H1 (cell line): Measurements from ENCODE around the gene CEP41. TPM values are rescaled to one million over a fixed set of nuclear protein-coding genes. Genes with fewer than 3 reads are reported as not detected.

ENCODE experiments used
- CTCF ChIA-PET: fragments of 300-600 bp; sonication (Branson Sonifier 250); formaldehyde crosslinking; loops from one replicate; lab custom pipeline; 2021; ENCODE audit not compliant: partially characterized antibody; lab: Charles Lee
- POLR2A ChIA-PET: fragments of 300-600 bp; sonication (Branson Sonifier 250); formaldehyde crosslinking; loops from one replicate; lab custom pipeline; 2021; ENCODE audit warnings: inconsistent platforms; ENCODE audit not compliant: partially characterized antibody; lab: Charles Lee
- DNase-seq, 2 experiments: peaks; one replicate each; pipeline versions ENCODE4 v3.0.0 to v3.0.0-alpha.2; 2010 to 2022; ENCODE audit warnings: low spot score in 2 of 2, low read depth in 1 of 2, mixed read lengths in 1 of 2
- FAIRE-seq: peaks from 2 replicates; lab custom pipeline; 2011; peaks lifted over from hg19 to GRCh38; lab: Jason Lieb, UNC
- H2AFZ ChIP-seq: 2 replicates; pipeline ENCODE4 v1.8.1; 2012; ENCODE audit warnings: low read length, inconsistent platforms
- H2AK5ac ChIP-seq: 2 replicates; pipeline ENCODE4 v1.6.1; 2013; ENCODE audit warnings: low read depth, low read length
- H2BK120ac ChIP-seq: replicated peaks from 2 replicates; pipeline ENCODE3; 2013; ENCODE audit warnings: low read depth, low read length, inconsistent platforms
- H2BK12ac ChIP-seq: 2 replicates; pipeline ENCODE4 v1.6.1; 2013; ENCODE audit warnings: low read depth, low read length
- H2BK15ac ChIP-seq: 2 replicates; pipeline ENCODE4 v1.6.1; 2013; ENCODE audit warnings: low read length
- H2BK20ac ChIP-seq: 2 replicates; pipeline ENCODE4 v1.6.1; 2013; ENCODE audit warnings: low read length
- H2BK5ac ChIP-seq: 2 replicates; pipeline ENCODE4 v1.6.1; 2013; ENCODE audit warnings: low read depth, low read length
- H3K14ac ChIP-seq: 2 replicates; pipeline ENCODE4 v1.6.1; 2013; ENCODE audit warnings: inconsistent platforms; ENCODE audit not compliant: insufficient read length
- H3K18ac ChIP-seq: 2 replicates; pipeline ENCODE4 v1.6.1; 2013; ENCODE audit warnings: low read length; ENCODE audit errors: extremely low read depth
- H3K23ac ChIP-seq: 2 replicates; pipeline ENCODE4 v1.6.1; 2013; ENCODE audit warnings: inconsistent platforms; ENCODE audit not compliant: insufficient read length
- H3K23me2 ChIP-seq: 2 replicates; pipeline ENCODE4 v1.6.1; 2013; ENCODE audit warnings: low read depth, low read length
- H3K27ac ChIP-seq: 2 replicates; pipeline ENCODE4 v1.6.1; 2011; ENCODE audit warnings: low read depth, low read length, inconsistent platforms
- H3K27me3 ChIP-seq, 4 experiments: replicated peaks in 1 of 4; 1 replicate in 1 of 4; 2 replicates in 3 of 4; pipeline versions ENCODE4 v1.6.1 to v1.8.1; 2011 to 2013; ENCODE audit warnings: low read length in 3 of 4, mild to moderate bottlenecking in 3 of 4, inconsistent platforms in 2 of 4, mixed read lengths in 2 of 4, moderate library complexity in 1 of 4; ENCODE audit not compliant: control insufficient read depth in 3 of 4, insufficient read depth in 3 of 4; ENCODE audit errors: extremely low read depth in 1 of 4
- H3K36me3 ChIP-seq, 4 experiments: 2 replicates each; pipeline versions ENCODE4 v1.6.1 to v1.8.1; 2011 to 2013; ENCODE audit warnings: mild to moderate bottlenecking in 4 of 4, low read length in 3 of 4, moderate library complexity in 2 of 4, control low read depth in 1 of 4, inconsistent platforms in 1 of 4; ENCODE audit not compliant: insufficient read depth in 4 of 4, control insufficient read depth in 2 of 4
- H3K4ac ChIP-seq: replicated peaks from 2 replicates; pipeline ENCODE3; 2013; ENCODE audit warnings: low read length, low read depth, mixed read lengths, inconsistent platforms; ENCODE audit not compliant: insufficient read length
- H3K4me1 ChIP-seq, 4 experiments: replicated peaks in 1 of 4; 1 replicate in 1 of 4; 2 replicates in 3 of 4; pipeline versions ENCODE4 v1.6.1 to v1.8.1; 2011 to 2013; ENCODE audit warnings: low read length in 3 of 4, inconsistent platforms in 2 of 4, mixed read lengths in 1 of 4; ENCODE audit not compliant: insufficient read depth in 4 of 4, control insufficient read depth in 3 of 4
- H3K4me2 ChIP-seq, 2 experiments: 2 replicates each; pipeline versions ENCODE4 v1.6.1 to v1.8.1; 2011 to 2013; ENCODE audit warnings: low read depth in 2 of 2, low read length in 2 of 2, control low read depth in 1 of 2, inconsistent platforms in 1 of 2, mild to moderate bottlenecking in 1 of 2; ENCODE audit not compliant: insufficient read depth in 1 of 2
- H3K4me3 ChIP-seq, 4 experiments: fragments of 200-600, 300-600 bp in 1 of 4; sonication (generic), shearing (Covaris generic), sonication (Bioruptor Twin) in 1 of 4; 2 replicates each; pipeline versions ENCODE4 v1.5.1 to v1.8.1; 2011 to 2016; ENCODE audit warnings: low read length in 4 of 4, low read depth in 3 of 4, control low read depth in 2 of 4, inconsistent platforms in 2 of 4, mild to moderate bottlenecking in 2 of 4, mixed read lengths in 1 of 4, moderate library complexity in 1 of 4; ENCODE audit not compliant: insufficient read depth in 2 of 4; ENCODE audit errors: extremely low read depth in 1 of 4
- H3K56ac ChIP-seq: replicated peaks from 2 replicates; pipeline ENCODE3; 2013; ENCODE audit warnings: low read depth, mild to moderate bottlenecking, mixed read lengths, low read length, inconsistent platforms; ENCODE audit not compliant: insufficient read length
- H3K79me1 ChIP-seq: 2 replicates; pipeline ENCODE4 v1.6.1; 2013; ENCODE audit warnings: low read depth, low read length, control low read depth
- H3K79me2 ChIP-seq, 2 experiments: 2 replicates each; pipeline versions ENCODE4 v1.6.1 to v1.8.1; 2012 to 2013; ENCODE audit warnings: low read length in 2 of 2, mild to moderate bottlenecking in 2 of 2, inconsistent platforms in 1 of 2; ENCODE audit not compliant: insufficient read depth in 2 of 2, control insufficient read depth in 1 of 2
- H3K9ac ChIP-seq, 4 experiments: replicated peaks in 1 of 4; 1 replicate in 1 of 4; 2 replicates in 3 of 4; pipeline versions ENCODE4 v1.6.1 to v1.8.1; 2011 to 2013; ENCODE audit warnings: low read depth in 3 of 4, low read length in 3 of 4, control low read depth in 2 of 4, mild to moderate bottlenecking in 2 of 4, moderate library complexity in 2 of 4, inconsistent platforms in 1 of 4; ENCODE audit errors: extremely low read depth in 1 of 4
- H3K9me3 ChIP-seq, 2 experiments: 2 replicates each; pipeline versions ENCODE4 v1.6.1 to v1.8.1; 2012 to 2013; ENCODE audit warnings: mild to moderate bottlenecking in 2 of 2, moderate library complexity in 2 of 2, control low read depth in 1 of 2, inconsistent platforms in 1 of 2, low read depth in 1 of 2, low read length in 1 of 2, mixed read lengths in 1 of 2; ENCODE audit not compliant: insufficient read depth in 2 of 2
- H4K20me1 ChIP-seq, 2 experiments: replicated peaks in 1 of 2; 2 replicates each; pipeline versions ENCODE3 to v1.8.1; 2011 to 2013; ENCODE audit warnings: inconsistent platforms in 2 of 2, low read length in 2 of 2, mild to moderate bottlenecking in 1 of 2; ENCODE audit not compliant: insufficient read depth in 2 of 2, control insufficient read depth in 1 of 2
- H4K5ac ChIP-seq: 2 replicates; pipeline ENCODE4 v1.6.1; 2013; ENCODE audit warnings: low read length, low read depth, mixed read lengths, inconsistent platforms; ENCODE audit not compliant: insufficient read length
- H4K8ac ChIP-seq: 2 replicates; pipeline ENCODE4 v1.8.0; 2013; ENCODE audit warnings: mild to moderate bottlenecking, moderate library complexity, low read length, inconsistent platforms; ENCODE audit not compliant: insufficient read depth; ENCODE audit errors: extremely low read depth
- H4K91ac ChIP-seq: replicated peaks from 2 replicates; pipeline ENCODE3; 2013; ENCODE audit warnings: low read length, mixed read lengths, inconsistent platforms; ENCODE audit not compliant: insufficient read length
- CEBPB ChIP-seq: IDR thresholded peaks from 2 replicates; pipeline ENCODE4 v1.6.1; 2012; ENCODE audit warnings: low read depth, low read length
- JUN ChIP-seq: IDR thresholded peaks from 2 replicates; pipeline ENCODE4 v1.6.1; 2011; ENCODE audit warnings: low read depth, mild to moderate bottlenecking, improper control_type of control experiment, low read length
- WGBS, 2 experiments: shearing (Covaris generic) in 1 of 2; methylation state at CpG; one replicate each; pipeline versions ENCODE4 v1.1.6 to v1.1.7; 2013 to 2015; ENCODE audit warnings: low lambda C conversion rate in 2 of 2, mixed read lengths in 2 of 2, inconsistent platforms in 1 of 2, low coverage in 1 of 2, missing lambda C conversion rate in 1 of 2; ENCODE audit not compliant: insufficient replicate concordance in 2 of 2, insufficient coverage in 1 of 2, insufficient read length in 1 of 2; ENCODE audit errors: extremely low coverage in 1 of 2, missing lambda C conversion rate in 1 of 2; 5-methylcytosine and 5-hydroxymethylcytosine counted together
- polyA plus RNA-seq, 7 experiments: library from polyadenylated mRNA; depleted of rRNA in 3 of 7; stranded (reverse) in 5 of 7; unstranded in 2 of 7; fragments of >200 nt in 5 of 7; fragments of 200-250 nt in 2 of 7; gene quantifications; 1 replicate in 5 of 7; 2 replicates in 1 of 7; 4 replicates in 1 of 7; pipeline versions ENCODE4 v1.2.1 to v1.2.3, GENCODE V29; 2011 to 2013; ENCODE audit warnings: missing spikeins in 2 of 7, mixed read lengths in 2 of 7
- total RNA-seq: library from RNA; stranded (reverse); fragmentation: NEBNext Ultra II Directional; extraction: Animal tissue kit (Norgen Biotek cat#: 25700); gene quantifications from 2 replicates; pipeline ENCODE4 v1.2.1, GENCODE V29; 2021

CEP41 gene
- total and polyA plus RNA-seq, 2 of the 8 experiments (the other 6 are each of a cell fraction or from before 2014, with no cell fraction given): 9.3 to 12.8 TPM

DNA sequence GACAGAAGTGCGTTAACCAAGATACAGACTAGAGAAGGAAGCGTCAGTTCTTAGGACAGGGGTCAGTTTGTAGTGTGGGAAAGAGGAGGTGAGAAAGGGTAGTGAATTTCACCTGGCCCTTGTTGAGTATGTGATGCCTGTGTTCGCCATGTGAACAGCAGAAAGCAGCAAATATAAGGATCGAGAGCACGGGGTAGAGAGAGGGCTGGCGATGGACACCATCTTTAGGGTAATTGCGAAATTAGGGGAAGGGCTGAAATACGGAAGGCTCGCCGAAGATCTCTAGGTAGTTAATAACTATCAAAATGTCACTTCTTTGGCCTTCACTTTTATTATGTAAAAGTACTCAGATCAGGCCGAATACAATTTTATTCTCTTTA is 44.9 kb upstream of the CEP41 start:
- Histone ChIP-seq H4K91ac (peak overlapping the region; percentile 89), H3K4me1 (peaks cover 0 to 10% (median 5%) of the 10 kb centered on the region in 4 experiments; a peak in 6 of 7 replicates), H4K20me1 (no peaks in the 10 kb centered on the region), H2BK120ac (no peak overlapping the region), H3K27ac (no peak overlapping the region), H2BK15ac (peak overlapping the region; percentile 99), H3K79me1 (peaks cover 4% of the 10 kb centered on the region; the same call in 1 of the 2 replicates), H2BK20ac (peak overlapping the region; percentile 90; the same call in 1 of the 2 replicates), H3K18ac (no peak overlapping the region), H2AFZ (peak overlapping the region; percentile 98), H3K4me3 (peak overlapping the region in 2 of 4 experiments; percentile 10 to 75; a peak in 4 of 8 replicates), H4K5ac (no peak overlapping the region), H3K27me3 (peaks cover 0 to 4% (median 0%) of the 10 kb centered on the region in 4 experiments; a peak in 2 of 7 replicates), H3K9ac (no peak overlapping the region), H3K4me2 (peak overlapping the region in 1 of 2 experiments; percentile 87; a peak in 3 of 4 replicates), H3K23me2 (peaks cover 7% of the 10 kb centered on the region), H3K9me3 (no peaks in the 10 kb centered on the region; a peak in 1 of 4 replicates), H3K56ac (no peak overlapping the region), H3K36me3 (peaks cover 0 to 11% (median 0%) of the 10 kb centered on the region in 4 experiments; a peak in 1 of 8 replicates), H2AK5ac (no peak overlapping the region), H3K23ac (no peak overlapping the region), H3K4ac (peak overlapping the region; percentile 88), H3K14ac (no peak overlapping the region), H3K79me2 (peaks cover 0 to 36% of the 10 kb centered on the region in 2 experiments; a peak in 2 of 4 replicates), H2BK12ac (peak overlapping the region; percentile 86; the same call in 1 of the 2 replicates), H2BK5ac (0 out of 2 replicates have a peak overlapping the region, but pooled peaks have one; percentile 29), H4K8ac (no peak overlapping the region)
- CTCF ChIA-PET: interaction anchor here (1.1 to 1.4 kb wide), 2 partner anchors 9 to 332 kb away, joined by 3 read pairs; no protein-coding TSS in a partner anchor
- DNase-seq (no peak), FAIRE-seq (no peak)
- POLR2A ChIA-PET: interaction anchor here (1.5 kb wide), 1 partner anchor 213 kb away, joined by 3 read pairs; no protein-coding TSS in a partner anchor
- TF ChIP-seq JUN (no peak), CEBPB (peak; percentile 71; the same call in 1 of the 2 replicates)
- WGBS, 2 experiments: 64% methylated on average over 11 of the region's 11 CpGs; no CpG with 5 or more reads in 1 of the 2 experiments
